Measurements from ENCODE around the gene ATP9B.

Gene ATP9B

GRCh38 chr18:79387615-79388014 lies 318.4 kb downstream of the ATP9B start:
- Histone ChIP-seq H3K27ac (ENCODE audit: low read length) (no peak overlapping the region), H3K4me2 (ENCODE audit: low read length) (no peak overlapping the region), H3K4me3 (ENCODE audit: low read length) (no peak overlapping the region), H3K27me3 (ENCODE audit: low read depth, low read length) (peaks cover 27% of the 10 kb centered on the region), H3K9ac (ENCODE audit: low read length) (no peak overlapping the region), H3K4me1 (ENCODE audit: low read length) (peaks cover 15% of the 10 kb centered on the region), H3K79me2 (ENCODE audit: low read length) (no peaks in the 10 kb centered on the region), H3K36me3 (replicated peaks; ENCODE audit: low read depth, low read length) (no peaks in the 10 kb centered on the region), H3K9me3 (ENCODE audit: insufficient read depth, low read length) (no peaks in the 10 kb centered on the region), H2AFZ (ENCODE audit: low read depth, low read length) (no peak overlapping the region), H4K20me1 (ENCODE audit: insufficient read depth, low read length) (no peaks in the 10 kb centered on the region)
- TF ChIP-seq CTCF (IDR thresholded peaks at IDR 0.05; ENCODE audit: low read depth, low read length) (no peak), EZH2phosphoT487 (IDR thresholded peaks at IDR 0.05; ENCODE audit: low read depth) (no peak)

GRCh38 chr18:79388043-79388442 lies 318.8 kb downstream of the ATP9B start:
- Histone ChIP-seq H2AFZ (ENCODE audit: low read depth, low read length) (no peak overlapping the region), H3K4me1 (ENCODE audit: low read length) (peaks cover 19% of the 10 kb centered on the region), H3K4me2 (ENCODE audit: low read length) (no peak overlapping the region), H3K27me3 (ENCODE audit: low read depth, low read length) (peaks cover 27% of the 10 kb centered on the region), H3K9ac (ENCODE audit: low read length) (no peak overlapping the region), H4K20me1 (ENCODE audit: insufficient read depth, low read length) (no peaks in the 10 kb centered on the region), H3K79me2 (ENCODE audit: low read length) (no peaks in the 10 kb centered on the region), H3K36me3 (replicated peaks; ENCODE audit: low read depth, low read length) (no peaks in the 10 kb centered on the region), H3K4me3 (ENCODE audit: low read length) (no peak overlapping the region), H3K9me3 (ENCODE audit: insufficient read depth, low read length) (no peaks in the 10 kb centered on the region), H3K27ac (ENCODE audit: low read length) (no peak overlapping the region)
- TF ChIP-seq EZH2phosphoT487 (IDR thresholded peaks at IDR 0.05; ENCODE audit: low read depth) (no peak), CTCF (IDR thresholded peaks at IDR 0.05; ENCODE audit: low read depth, low read length) (no peak)

GRCh38 chr18:79389689-79390088 lies 320.5 kb downstream of the ATP9B start:
- no peaks in the 10 kb centered on the region for H3K79me2 ChIP-seq (ENCODE audit: low read length)
- no peak overlapping the region for H3K27ac ChIP-seq (ENCODE audit: low read length)

GRCh38 chr18:79392226-79392625 lies 323.0 kb downstream of the ATP9B start:
- no peak overlapping the region for H2AFZ ChIP-seq (ENCODE audit: low read depth, low read length)
- H3K79me2 ChIP-seq (ENCODE audit: low read length): peaks cover 8% of the 10 kb centered on the region
- peaks cover under 1% of the 10 kb centered on the region for H3K36me3 ChIP-seq (replicated peaks; ENCODE audit: low read depth, low read length)
- no peak overlapping the region for H3K4me2 ChIP-seq (ENCODE audit: low read length)
- no peak overlapping the region for H3K4me3 ChIP-seq (ENCODE audit: low read length)
- peaks cover under 1% of the 10 kb centered on the region; the same call in 1 of the 2 replicates for H4K20me1 ChIP-seq (ENCODE audit: insufficient read depth, low read length)
- peaks cover 25% of the 10 kb centered on the region for H3K27me3 ChIP-seq (ENCODE audit: low read depth, low read length)
- TF ChIP-seq CTCF (IDR thresholded peaks at IDR 0.05; ENCODE audit: low read depth, low read length) (no peak), EZH2phosphoT487 (IDR thresholded peaks at IDR 0.05; ENCODE audit: low read depth) (no peak)
- no peak overlapping the region for H3K9ac ChIP-seq (ENCODE audit: low read length)
- H3K4me1 ChIP-seq (ENCODE audit: low read length): peaks cover 25% of the 10 kb centered on the region
- no peak overlapping the region for H3K27ac ChIP-seq (ENCODE audit: low read length)
- no peaks in the 10 kb centered on the region for H3K9me3 ChIP-seq (ENCODE audit: insufficient read depth, low read length)

More at GRCh38 chr18:79389689-79390088, 320.5 kb downstream of the ATP9B start:
- Histone ChIP-seq H3K4me1 (ENCODE audit: low read length) (peaks cover 28% of the 10 kb centered on the region), H4K20me1 (ENCODE audit: insufficient read depth, low read length) (no peaks in the 10 kb centered on the region), H3K27me3 (ENCODE audit: low read depth, low read length) (peaks cover 27% of the 10 kb centered on the region), H3K36me3 (replicated peaks; ENCODE audit: low read depth, low read length) (no peaks in the 10 kb centered on the region), H3K9me3 (ENCODE audit: insufficient read depth, low read length) (no peaks in the 10 kb centered on the region), H3K9ac (ENCODE audit: low read length) (no peak overlapping the region), H3K4me3 (ENCODE audit: low read length) (no peak overlapping the region), H2AFZ (ENCODE audit: low read depth, low read length) (no peak overlapping the region), H3K4me2 (ENCODE audit: low read length) (no peak overlapping the region)
- TF ChIP-seq EZH2phosphoT487 (IDR thresholded peaks at IDR 0.05; ENCODE audit: low read depth) (no peak), CTCF (IDR thresholded peaks at IDR 0.05; ENCODE audit: low read depth, low read length) (no peak)
